NCI-H748 (cell line): Measurements from ENCODE around the gene AP3D1.
"Not testable (repeated sequence)": the region's sequence is repeated elsewhere in the genome, so short reads cannot be mapped to it uniquely, and the experiment has no call there.

Experiments
- DNase-seq: peaks from one replicate; lab custom pipeline; 2025; ENCODE audit not compliant: unreplicated experiment; lab: John Stamatoyannopoulos, UW

Gene AP3D1

DNA sequence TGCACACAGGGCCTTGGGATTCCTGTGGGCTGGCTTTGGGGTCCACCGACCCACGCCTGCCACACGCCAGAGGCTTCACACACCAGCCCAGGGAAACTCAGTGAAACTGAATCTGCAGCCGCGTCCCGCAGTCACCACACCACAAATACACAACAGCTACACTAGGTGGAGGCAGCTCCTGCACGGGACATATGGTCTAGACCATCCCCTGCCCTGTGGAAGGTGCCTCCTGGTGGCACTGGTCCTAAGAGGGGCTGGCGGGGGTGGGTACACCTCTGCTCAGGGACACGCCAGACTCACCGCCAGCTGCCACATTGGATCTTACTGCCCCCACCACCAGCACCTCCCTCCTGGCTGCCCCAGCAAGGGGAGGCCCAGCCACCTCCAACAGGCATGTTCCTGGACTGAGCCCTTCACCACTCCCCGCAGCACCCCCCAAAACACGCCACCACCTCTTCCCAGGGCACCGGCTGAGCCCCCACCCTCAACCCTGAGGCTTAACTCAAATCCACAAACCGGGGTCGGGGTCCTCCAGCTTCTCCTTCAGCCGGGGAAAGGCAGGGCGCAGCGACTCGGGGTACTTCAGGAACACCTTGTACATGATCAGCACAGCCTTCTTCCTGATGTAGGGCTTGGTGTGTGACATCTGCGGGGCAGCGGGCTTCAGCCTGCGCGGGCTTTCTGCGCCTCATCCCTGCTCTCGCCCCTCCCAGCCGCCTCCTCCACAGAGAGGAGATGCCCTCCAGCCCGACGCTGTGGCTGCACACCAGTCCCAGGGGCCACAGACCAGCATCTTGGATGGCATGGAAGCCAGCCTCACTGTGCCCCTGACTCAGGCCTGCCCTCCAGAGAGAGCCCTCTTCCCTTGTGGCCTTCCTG is 21.2 kb downstream of the AP3D1 start:
- DNase-seq = no peak

DNA sequence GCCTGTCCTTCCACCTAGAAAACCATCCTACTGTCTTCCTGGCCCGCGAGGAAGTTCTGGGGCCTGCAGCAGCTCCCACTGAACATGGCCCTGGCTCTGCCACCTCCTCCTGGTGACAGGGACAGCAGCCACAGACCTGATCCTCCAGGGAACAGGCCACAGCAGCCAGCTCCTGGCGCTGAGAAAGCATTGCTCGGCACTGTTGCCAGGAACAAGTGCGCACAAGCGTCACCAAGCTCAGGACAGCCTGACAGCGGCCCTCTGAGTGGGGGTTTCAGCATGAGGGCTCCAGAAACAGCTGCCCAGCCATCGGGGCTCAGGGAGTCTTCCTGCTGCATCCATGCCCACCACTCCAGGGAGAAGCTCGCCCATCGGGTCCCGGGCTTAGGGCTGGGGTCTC is 21.9 kb downstream of the AP3D1 start:
- DNase-seq = no peak

DNA sequence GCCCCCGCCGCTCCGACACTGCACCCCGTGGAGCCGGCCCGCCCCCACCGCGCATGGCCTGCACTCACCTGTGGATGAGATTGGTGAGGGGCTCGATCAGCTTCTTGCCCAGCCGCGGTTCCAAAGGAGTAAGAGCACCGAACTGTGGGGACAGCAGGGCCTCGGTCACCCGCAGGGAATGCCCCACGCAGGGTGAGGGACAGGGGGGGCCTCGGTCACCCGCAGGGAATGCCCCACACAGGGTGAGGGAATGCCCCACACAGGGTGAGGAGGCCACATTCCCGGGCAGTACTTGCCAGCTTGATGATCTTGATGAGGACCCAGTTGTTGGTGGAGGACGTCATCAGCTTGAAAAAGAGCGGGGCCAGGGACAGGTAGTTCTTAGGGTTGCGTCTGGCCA is 22.3 kb downstream of the AP3D1 start:
- DNase-seq = no peak

DNA sequence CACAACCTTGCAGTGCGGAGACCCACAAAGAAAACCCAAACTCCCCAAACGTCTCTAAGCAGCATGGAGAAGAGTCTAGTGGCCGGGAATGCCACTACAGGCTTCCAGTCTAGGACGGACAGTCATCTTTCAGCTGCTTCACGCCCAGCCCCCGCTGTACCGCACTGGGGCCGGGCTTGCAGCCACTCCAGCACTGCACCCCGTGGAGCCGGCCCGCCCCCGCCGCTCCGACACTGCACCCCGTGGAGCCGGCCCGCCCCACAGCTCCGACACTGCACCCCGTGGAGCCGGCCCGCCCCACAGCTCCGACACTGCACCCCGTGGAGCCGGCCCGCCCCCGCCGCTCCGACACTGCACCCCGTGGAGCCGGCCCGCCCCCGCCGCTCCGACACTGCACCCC is 23.1 kb downstream of the AP3D1 start:
- DNase-seq = not testable (repeated sequence)

- no peak for DNase-seq
Measured at GRCh38 chr19:2127758-2128157, 23.6 kb downstream of the AP3D1 start.

DNA sequence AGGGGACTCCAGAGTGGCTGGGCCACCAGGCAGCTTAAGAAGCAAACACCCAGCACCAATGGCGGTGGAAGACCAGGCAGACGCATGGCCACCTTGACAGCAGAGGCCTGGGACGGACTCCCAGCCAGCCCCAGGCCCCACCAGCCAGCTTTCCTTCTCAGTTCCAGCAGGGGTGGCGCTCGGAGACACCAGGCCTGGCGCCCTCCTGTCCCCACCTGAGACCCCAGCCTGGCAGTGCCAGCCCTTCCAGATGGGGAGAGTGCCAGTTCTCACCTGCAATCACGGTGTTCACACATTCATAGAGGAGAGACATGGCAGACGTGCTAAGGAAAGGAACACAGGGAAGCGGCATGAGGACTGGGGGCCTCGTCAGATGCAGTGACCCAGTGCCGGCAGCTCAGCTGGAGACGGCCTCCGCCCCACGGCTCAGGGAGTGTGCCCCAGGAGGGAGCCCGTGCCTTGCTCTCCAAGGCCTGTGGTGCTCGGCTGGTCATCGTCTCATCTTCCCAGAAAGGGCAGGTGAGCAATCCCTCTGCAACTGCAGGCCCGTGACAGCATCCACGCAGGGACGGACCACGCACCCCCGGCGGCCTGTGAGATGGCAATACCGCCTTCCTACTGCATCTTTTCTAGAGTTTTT is 24.4 kb downstream of the AP3D1 start:
- no peak for DNase-seq

DNA sequence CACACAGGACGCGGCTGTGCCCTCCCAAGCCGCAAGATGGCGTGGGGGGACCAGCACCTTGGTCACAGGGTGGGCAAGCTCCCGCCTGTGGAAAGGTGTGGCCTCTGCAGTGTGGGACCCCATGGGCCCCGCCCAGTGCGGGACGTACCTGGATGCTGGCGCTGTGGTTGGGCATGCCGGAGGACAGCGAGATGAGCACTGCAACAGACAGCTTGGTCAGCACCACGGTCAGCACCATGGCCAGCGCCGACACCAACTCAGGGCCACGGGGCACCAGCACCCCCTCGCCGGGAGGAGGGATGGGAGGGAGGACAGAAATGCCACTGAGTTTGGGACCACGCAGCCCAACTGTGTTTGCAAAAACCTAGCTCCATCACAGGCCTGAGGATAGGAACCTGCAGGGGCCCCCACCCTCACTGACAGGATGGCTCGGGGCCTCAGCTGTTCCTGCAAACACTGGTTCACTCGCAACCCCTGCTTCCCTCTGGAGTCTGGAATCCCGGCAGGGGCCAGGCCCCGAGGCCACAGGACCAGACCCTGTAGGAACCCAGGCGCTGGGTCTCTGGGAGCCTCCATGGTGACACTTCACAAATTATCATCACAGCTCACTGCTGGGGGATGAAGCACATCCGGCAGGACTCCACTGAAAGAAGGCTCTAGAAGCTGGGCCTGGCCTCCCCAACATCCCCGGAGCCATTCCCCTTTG is 27.5 kb downstream of the AP3D1 start:
- no peak for DNase-seq

- DNase-seq = no peak
Measured at GRCh38 chr19:2122982-2123381, 28.4 kb downstream of the AP3D1 start.

DNA sequence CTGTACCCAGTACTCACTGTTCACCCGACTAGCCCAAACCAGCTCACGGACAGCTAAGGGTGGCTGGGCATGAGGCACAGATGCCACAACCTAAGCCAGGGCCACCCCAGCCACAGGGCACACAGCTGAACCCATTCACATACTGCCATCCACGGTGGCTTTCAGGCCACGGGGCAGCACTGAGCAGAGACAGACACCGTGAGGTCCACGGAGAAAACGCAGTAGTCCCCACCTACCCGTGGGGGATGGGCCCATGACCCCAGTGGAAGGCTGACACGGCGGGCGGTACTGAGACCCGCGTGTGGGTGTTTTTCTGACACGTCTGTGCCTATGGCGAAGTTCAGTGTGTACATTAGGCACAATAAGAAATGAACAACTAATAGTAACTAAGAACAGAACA is 29.1 kb downstream of the AP3D1 start:
- no peak for DNase-seq

DNA sequence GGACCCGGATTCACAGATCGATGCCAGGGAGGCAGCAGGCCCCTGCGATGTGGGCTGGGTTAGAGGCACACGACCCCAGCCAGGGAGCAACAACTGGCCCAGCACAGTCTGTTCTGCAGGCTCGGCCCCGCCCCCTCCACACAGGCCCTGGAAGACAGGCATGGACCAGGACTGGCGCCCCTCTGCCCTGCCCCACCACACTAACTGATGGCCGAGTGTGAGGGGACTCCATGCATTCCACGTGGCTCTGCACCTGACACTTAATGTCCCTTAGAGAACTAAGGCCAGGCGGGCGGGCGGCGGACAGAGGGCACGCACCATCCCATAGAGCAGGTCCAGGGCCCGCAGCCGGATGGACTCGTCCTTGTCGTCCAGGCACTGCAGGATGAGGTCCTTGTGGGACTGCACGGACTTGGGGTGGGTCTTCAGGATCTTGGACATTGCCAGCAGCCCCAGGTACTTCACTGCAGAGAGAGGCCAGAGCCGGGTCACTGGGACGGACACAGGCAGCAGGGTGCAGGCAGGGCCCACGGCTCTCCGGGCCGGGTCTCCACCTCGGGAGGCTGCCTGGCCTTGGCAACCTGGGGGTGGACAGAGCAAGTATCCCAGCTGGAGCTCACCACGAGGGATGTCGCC is 29.8 kb downstream of the AP3D1 start:
- DNase-seq = no peak

- no peak for DNase-seq
Measured at GRCh38 chr19:2120821-2121220, 30.5 kb downstream of the AP3D1 start.

GRCh38 chr19:2119921-2120785 is 31.2 kb downstream of the AP3D1 start:
- DNase-seq = no peak

- DNase-seq = no peak
Measured at GRCh38 chr19:2118438-2118837, 32.9 kb downstream of the AP3D1 start.

DNA sequence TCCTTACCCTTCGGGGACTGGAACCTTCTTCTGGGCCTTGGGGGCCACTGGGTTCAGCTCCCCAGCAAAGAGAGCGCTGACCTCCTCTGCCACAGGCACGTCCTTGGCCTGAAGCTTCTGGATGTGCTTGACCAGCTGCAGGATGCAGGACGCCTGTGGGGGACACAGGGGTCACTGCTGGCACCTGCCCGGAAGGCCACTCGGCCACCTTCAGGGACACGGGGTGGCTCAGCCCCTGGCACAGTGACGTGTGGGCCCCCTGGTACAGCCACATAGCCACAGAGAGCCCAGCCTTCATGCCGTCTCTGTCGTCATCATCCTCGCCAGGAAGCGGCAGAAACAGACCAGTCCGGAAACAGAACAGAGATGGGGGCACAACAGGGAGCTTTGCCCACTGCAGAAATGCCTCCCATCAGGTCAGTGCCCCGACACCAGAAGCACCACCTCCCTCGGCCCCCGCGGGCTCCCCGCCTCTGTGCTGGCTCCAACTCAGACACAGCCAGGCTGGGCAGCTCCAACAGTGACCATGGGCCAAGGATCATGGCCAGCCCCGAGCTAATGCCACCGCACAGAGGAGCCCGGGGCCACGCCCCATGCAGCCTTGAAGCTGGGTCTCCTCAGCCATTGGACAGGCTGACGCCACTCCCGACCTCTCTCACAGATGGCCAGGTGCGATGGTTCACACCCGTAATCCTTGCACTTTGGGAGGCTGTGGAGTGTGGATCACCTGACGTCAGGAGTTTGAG is 34.0 kb downstream of the AP3D1 start:
- DNase-seq = no peak

DNA sequence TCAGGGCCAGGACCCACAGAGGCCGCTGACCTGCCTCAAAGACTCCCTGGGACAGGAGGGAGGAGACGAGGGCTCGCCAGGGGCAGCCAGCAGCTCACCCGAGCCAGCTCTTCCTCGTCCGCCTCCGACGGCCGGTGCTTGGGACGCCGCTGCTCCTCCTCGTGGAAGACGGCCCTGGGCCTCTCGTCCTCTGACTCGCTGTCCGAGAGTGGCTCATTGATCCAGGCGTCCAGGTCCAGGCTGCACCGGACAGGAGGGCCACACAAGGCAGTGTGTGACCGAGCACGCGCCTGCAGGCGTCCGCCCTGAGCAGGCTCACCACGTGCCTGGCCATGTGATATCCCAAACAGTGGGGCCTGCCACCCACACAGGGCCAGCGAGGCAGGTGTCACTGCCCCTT is 34.9 kb downstream of the AP3D1 start:
- DNase-seq = no peak

DNA sequence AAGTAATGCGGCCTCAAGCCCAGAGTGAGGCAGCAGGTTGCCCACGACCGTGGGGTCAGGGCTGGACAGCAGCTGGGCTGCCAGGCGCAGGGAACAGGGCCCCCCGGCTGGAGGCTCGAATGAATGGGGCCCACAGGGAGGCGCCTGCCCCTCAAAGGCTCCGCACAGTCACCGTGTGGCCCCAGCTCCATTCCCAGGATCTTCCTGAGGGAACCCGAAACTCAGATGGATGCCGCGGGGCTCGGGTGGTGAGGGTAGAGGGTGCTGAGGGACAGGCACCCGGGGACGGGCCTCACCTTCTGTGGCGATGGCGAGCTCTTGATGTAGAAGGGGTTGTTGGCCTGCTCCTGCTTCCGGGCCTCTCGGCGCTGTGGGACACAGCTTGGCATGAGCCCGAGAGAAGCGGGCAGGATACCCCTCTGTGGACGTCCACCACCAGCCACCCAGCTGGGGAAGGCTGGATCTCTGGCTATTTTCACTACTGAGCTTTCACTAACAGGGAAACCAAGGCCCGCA is 35.4 kb downstream of the AP3D1 start:
- DNase-seq = no peak

- DNase-seq = no peak
Measured at GRCh38 chr19:2115324-2115723, 36.0 kb downstream of the AP3D1 start.

- no peak for DNase-seq
Measured at GRCh38 chr19:2114821-2115220, 36.5 kb downstream of the AP3D1 start.

GRCh38 chr19:2114218-2114617 is 37.1 kb downstream of the AP3D1 start:
- DNase-seq = no peak
